KG1 (cell line): Measurements from ENCODE around the gene ASMTL.
"Not testable (repeated sequence)": the region's sequence is repeated elsewhere in the genome, so short reads cannot be mapped to it uniquely, and the experiment has no call there.

Experiments
- DNase-seq: peaks from one replicate; lab custom pipeline; 2025; lab: John Stamatoyannopoulos, UW

ASMTL gene

DNA sequence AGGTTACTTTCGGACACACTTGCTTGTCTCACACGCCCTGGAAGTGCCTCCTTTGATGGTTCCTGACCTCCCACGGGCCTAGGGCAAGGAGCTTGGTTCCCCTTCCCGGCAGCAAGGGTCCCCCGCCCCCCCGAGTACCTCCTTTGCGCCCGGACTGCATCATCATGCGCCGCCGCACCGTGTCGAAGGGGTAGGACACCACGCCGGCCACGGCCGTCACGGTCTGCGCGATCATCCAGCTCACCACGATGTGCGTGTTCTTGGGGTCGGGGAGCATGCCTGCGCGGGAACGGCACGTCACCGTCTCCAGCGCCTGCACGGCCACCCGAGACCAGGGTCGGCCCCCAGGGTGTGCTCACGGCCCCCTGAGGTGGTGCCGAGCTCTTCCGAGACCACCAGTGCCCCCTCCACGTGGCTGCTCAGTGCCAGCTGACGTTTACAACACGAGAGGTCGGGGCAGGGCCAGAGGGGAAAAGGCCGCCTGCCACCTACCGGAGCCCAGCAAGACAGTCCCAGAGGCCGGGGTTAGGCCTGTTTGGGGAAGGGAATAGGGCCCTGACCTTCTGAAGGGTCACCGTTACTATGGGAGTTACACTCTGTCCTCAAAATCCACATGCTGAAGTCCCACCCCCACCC, 65.5 kb downstream of the ASMTL start:
- no peak for DNase-seq

DNA sequence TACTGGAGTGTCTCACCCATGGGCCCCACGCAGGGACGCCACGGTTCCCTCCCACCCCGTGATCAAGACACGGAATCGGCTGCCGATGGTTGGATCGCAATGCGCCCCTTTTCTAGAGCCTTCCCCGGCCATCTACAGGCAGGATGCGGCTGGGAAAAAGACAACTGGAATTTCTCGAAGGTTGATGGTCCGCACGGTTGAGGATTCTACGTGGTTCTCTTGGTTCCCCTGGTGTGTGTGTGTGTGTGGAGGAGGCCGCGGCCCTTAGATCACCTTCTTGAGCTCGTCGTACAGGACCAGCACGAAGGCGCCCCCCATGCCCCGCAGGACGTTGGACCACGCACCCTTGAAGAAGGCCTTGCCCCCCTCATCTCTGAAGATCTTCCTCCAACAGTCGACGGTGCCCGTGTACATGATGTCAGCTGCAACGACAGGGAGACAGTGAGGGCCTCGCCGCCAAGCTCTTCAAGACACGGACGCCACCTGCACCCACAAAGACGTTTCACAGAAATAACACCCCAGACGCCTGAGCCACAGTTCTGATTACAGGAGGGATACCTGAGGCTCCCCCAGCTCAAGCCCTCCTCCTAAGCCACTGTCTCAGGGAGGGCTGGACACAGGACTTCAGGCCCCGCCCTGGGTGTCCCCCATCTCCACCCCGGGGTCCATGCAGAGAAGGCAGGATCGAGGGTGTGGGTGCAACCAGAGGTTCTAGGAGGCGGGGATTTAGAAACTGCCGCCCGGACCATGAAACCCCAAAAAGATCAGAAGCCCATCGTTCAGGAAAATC, 66.2 kb downstream of the ASMTL start:
- no peak for DNase-seq

DNA sequence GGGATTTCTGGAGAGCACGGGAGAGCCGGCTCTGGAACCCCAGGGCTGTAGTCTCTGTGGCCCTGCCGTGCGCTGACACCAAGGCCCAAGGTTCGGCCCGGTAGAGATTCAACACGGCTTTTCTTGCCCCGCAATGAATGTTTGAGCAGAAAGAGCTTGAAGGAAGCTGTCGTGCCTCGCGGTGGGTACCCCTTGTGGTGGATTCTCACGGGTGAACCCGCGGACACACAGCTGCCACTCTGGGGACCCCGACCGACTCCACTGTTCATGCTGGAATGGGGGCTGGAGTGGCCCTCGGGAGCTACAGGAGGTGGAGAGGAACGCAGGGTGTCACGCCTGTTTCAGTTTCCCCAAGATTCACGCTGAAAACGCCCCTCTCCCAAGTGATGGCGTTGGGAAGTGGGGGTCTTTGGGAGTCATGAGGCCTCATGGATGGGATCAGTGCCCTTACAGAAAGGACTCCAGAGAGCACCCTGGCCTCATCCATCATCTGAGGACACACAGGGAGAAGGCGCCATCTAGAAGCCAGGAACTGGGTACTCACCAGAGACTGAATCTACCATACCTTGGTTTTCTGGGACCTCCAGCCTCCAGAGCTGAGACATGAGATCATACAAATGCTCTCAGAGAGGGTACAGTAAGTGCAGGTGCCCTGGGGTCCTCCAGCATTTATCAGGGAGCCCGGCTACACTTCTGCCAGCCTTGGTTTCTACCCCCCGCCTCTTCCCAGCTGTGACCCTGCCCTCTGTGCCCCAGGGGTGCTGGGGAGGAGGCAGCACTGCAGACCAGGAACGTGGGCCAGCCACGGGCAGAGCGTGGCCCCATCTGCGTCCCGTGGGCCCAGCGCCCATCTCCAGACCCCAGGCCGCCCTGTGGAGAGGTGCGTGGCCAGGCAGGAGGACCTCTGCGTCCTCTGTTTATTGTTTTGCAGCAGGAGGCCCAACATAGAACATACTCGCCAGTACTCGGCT, 67.2 kb downstream of the ASMTL start:
- no peak for DNase-seq

DNA sequence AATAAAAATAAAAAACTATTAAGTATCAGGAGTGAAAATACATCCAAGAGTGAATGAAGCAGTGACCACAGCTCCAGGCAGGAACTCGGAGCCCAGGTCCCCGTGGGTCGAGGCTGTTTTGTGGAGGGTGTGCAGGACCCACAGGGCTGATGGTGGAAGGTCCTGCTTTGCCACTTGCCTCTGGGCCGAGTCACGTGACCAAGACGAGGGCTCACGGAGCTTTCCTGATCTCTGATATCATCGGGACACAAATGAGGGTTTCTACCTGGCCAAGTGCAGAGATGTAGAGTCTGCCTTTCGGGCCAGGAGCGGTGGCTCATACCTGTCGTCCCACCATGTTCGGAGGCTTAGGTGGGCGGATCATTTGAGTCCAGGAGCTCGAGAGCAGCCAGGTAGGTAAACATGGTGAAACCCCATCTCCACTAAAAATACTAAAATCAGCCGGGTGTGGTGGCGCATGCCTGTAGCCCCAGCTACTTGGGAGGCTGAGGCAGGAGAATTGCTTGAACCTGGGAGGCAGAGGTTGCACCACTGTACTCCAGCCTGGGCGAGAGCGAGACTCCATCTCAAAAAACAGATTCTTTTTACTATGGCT, 68.0 kb downstream of the ASMTL start:
- no peak for DNase-seq

DNA sequence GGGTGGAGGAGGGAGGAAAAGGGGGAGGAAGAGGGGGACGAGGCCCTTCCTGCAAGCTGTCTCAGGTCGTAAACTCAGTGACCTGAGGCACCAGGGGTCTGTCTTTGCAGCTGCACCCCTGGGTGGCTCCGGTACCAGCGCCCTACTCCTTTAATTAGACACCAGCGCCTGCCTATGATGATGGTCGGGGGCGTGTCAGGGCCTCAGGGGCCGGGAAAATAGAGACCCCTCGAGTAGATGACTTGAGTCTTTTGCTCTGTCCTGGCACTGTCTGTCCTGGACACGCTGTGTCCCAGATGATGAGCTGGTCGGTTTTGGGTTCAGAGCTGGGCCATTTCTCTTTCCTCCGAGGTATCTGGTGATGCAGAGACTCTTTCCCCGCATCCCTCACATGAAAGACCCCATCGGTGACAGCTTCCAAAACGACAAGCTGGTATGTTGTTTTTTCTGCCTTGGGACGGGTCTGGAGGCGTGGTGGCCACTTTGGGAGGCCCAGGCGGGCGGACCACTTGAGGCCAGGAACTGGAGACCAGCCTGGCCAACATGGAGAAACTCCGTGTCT, 72.0 kb downstream of the ASMTL start:
- DNase-seq: no peak

DNA sequence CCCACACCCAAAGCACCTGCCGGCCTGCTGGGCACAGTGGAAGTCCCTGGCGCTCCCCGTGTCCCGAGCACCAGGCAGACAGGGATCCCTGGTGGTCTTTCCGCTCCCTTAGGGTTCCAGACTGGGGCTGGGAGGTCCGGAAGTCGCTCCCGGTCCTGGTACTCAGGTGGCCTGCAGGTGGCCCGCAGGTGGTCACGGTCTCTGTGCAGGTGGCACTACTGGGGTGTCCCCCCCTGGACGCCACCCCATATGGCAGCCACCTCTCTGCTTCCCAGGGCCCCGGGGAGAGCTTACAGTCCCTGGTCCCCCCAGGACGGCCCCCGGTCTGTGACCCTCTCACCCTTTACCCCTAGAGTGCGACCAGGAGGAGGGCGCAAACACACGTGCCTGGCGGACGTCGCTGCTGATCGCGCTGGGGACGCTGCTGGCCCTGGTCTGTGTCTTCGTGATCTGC, 74.4 kb downstream of the ASMTL start:
- DNase-seq: no peak

DNA sequence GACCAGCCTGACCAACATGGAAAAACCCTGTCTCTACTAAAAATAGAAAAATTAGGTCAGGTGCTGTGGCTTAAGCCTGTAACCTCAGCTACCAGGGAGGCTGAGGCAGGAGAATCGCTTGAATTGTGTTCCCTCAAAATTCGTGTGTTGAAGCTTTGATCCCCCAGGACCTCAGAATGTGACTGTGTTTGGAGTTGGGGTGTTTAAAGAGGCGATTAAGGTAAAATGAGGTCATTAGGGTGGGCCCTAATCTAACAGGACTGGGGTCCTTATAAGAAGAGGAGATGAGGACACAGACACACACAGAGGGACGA, 84.4 kb downstream of the ASMTL start:
- DNase-seq: no peak

DNA sequence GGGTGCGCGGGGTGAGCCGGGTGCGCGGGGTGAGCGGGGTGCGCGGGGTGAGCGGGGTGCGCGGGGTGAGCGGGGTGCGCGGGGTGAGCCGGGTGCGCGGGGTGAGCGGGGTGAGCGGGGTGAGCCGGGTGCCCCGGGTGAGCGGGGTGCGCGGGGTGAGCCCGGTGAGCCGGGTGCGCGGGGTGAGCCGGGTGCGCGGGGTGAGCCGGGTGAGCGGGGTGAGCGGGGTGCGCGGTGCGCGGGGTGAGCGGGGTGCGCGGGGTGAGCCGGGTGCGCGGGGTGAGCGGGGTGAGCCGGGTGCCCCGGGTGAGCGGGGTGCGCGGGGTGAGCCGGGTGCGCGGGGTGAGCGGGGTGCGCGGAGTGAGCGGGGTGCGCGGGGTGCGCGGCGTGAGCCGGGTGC, 86.3 kb downstream of the ASMTL start:
- DNase-seq: not testable (repeated sequence)

DNA sequence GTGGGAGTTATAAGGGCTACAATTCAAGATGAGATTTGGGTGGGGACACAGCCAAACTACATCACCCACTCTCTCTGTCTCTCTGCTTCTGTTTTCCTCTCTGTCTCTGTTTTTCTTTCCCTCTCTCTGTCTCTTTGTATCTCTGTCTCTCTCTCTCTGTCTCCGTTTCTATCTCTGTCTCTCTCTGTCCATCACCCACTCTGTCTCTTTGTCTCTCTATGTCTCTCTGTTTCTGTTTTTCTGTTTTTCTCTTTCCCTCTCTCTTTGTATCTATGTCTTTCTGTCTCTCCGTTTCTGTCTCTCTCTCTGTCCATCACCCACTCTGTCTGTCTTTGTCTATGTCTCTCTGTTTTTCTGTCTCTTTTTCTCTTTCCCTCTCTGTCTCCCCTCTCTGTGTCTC, 90.8 kb downstream of the ASMTL start:
- DNase-seq: no peak

DNA sequence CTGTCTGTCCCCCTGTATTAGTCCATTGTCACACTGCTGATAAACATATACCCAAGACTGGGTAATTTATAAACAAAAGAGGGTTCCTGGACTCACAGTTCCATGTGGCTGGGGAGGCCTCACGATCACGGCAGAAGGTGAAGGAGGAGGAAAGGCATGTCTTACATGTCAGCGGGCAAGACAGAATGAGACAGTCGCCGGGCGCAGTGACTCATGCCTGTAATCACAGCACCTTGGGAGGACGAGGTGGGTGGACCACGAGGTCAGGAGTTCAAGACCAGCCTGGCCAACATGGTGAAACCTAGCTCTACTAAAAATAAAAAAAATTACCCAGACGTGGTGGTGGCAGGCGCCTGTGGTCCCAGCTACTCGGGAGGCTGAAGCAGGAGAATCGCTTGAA, 91.4 kb downstream of the ASMTL start:
- DNase-seq: no peak

DNA sequence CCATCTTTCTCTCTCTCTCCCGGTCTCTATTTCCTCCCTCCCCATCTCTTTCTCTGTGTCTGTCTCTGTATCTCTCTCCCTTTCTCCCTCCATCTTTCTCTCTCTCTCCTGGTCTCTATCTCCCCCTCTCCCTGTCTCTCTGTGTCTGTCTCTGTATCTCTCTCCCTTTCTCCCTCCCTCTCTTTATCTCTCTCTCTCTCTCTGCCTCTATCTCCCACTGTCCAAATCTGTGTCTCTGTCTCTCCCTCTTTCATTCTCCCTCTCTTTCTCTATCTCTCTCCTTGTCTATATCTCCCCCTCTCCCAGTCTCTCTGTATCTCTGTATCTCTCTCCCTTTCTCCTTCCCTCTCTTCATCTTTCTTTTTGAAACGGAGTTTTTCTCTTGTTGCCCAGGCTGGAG, 92.5 kb downstream of the ASMTL start:
- DNase-seq: no peak

DNA sequence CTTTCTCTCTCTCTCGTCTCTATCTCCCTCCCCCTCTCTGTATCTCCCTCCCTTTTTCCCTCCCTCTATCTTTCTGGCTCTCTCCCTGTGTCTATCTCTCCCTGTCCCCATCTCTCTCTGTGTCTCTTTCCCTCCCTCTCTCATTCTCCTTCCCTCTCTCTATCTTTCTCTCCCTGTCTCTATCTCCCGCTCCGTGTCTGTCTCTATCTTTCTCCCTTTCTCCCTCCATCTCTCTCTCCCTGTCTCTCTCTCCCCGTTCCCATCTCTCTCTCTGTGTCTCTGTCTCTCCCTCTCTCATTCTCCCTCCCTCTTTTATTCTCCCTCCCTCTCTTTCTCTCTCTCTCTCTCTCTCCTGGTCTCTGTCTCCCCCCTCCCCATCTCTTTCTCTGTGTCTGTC, 93.2 kb downstream of the ASMTL start:
- DNase-seq: no peak

DNA sequence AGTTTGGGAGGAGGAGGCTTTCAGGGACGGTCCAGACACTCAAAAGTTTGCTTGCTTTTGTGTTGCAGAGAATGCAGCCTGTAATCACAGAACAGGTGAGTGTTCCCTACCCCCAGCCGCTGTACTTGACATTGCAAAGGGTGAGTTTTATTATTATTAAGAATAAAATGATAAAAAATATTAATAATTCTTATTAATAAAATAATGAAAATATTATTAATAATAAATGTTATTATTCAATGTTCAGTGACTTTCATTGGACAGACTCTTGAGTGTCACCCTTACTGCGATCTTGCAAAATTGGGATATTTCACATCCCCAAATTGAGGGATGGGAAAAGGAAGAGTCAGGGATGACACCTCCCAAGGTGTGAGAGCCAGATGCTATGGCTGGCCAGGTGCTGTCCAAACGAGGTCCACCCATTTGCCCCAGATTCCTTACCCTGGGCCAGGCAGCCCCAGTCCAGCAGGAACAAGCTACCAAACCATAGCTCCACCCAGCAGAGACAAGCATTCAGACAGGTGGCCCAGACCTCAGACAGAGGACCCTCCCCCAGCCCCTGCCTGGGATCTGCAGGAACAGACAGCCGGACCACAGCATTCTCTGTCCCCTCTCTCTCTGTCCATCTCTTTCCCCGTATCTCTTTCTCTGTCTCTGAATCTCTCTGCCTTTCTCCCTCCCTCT, 93.8 kb downstream of the ASMTL start:
- no peak for DNase-seq

DNA sequence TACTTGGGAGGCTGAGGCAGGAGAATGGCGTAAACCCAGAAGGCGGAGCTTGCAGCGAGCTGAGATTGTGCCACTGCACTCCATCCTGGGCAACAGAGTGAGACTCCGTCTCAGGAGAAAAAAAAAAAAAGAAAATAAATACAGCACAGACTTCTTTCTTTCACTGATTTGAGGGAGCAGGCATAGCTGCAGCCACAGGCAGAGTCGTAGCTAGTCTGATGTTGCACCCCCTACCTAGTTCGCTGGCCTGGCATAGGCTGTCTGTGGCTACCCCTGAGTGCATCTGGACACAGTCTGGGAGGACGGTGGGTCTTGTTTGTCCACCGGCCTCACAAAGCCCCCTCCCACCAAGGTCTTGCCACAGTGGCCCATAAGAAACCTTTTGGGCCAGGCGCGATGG, 94.7 kb downstream of the ASMTL start:
- DNase-seq: no peak

DNA sequence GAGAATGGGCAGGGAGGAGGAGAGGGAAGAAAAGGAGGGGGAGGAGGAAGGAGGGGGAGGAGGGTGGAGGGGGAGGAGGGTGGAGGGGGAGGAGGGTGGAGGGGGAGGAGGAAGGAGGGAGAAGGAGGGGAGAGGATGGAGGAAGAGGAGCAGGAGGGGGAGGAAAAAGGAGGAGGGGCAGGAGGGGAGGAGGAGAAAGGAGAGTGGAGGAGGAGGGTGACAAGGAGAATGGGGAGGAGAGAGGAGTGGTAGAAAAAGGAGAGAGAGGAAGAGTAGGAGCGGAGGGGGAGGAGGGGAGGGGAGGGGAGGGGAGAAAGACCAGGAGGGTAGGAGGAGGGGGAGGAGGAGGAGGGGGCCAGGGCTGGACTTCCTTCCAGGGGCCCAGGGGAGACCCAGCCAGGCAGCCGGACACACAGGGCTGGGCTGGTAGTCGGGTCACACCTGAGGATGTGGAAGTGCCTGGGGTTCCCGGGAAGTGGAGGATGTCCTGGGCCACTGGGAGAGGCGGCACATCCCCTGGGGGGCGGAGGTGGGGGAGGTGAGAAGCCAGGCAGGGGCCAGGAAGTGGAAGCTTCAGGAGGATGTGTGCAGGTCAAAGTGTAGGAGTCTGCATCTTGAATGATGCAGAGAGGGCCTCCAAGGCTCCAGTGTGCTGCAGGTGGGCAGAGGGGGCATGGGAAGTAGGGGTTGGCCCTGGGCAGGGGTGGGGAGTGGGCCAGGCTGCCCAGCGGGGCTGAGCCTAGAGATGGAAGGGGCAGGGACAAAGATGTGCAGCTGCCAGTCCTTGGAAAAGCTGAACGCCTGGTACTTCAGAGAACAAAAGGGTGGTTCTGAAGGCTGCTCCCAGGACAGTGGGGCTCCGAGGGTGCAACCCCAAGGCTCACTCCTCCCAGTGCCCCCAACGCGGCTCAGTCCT, 97.3 kb downstream of the ASMTL start:
- DNase-seq: no peak

DNA sequence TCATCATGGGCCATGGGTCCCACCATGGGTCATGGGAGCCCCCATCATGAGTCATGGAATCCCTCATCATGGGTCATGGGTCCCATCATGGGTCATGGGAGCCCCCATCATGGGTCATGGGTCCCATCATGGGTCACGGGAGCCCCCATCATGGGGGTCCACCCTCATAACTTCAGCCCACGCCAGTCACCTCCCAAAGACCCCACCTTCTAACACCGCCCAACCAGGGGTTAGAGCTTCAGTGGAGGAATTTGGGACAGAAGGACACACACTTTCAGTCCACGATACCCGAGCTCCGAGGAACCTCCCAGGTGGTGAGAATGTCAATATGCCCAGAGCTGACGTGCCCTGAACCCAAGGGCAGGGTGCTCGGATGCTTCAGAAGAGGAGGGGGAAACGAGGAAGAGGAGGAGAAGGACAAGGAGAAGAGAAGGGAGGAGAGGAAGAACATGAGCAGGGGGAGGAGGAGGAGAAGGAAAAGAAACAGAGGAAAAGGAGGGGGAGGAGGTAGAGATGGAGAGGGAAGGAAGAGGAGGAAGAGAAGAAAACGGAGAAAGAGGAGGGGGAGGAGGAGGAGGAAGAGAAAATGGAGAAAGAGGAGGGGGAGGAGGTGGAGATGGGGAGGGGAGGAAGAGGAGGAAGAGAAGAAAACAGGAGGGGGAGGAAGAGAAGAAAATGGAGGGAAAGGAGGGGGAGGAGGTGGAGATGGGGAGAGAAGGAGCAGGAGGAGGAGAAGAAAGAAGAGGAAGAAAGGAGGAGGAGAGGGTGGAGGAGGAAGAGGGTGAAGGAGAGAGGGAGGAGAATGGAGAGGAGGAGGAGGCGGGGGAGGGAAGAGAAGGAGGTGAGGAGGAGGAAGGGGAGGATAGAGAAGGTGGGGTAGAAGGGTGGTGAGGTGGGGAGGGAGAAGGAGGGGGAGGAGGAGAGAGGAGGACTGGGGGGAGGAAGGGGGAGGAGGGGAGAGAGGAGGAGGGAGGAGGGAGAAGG, 98.4 kb downstream of the ASMTL start:
- no peak for DNase-seq
